HepG2 (cell line): ENCODE data around the gene HYDIN. TPM values are rescaled to one million over a fixed set of nuclear protein-coding genes. Genes with fewer than 3 reads are reported as not detected.

Experiments
- CHD2 ChIP-seq: IDR thresholded peaks from 2 replicates; pipeline ENCODE4 v1.6.1; 2011; ENCODE audit warnings: low read depth, low read length, improper control_type of control experiment
- DNMT3B ChIP-seq: conservative IDR thresholded peaks from 2 replicates; pipeline ENCODE4 v1.6.1; 2016; ENCODE audit warnings: missing biosample characterization, control low read depth
- KMT2B ChIP-seq: IDR thresholded peaks from 2 replicates; pipeline ENCODE4 v1.6.1; 2016; ENCODE audit warnings: missing genetic modification reagents, missing compliant biosample characterization
- MAFF ChIP-seq: IDR thresholded peaks from 2 replicates; pipeline ENCODE4 v1.6.1; 2011; ENCODE audit warnings: low read depth, low read length, improper control_type of control experiment
- PATZ1 ChIP-seq: sonication (generic); formaldehyde crosslinking; IDR thresholded peaks from 2 replicates; pipeline ENCODE4 v1.4.0; 2020; ENCODE audit warnings: missing genetic modification reagents
- PLRG1 ChIP-seq: fragments of 450-650 bp; conservative IDR thresholded peaks from 2 replicates; pipeline ENCODE4 v1.6.1; 2016
- ZNF232 ChIP-seq: sonication (generic); formaldehyde crosslinking; IDR thresholded peaks from 2 replicates; pipeline ENCODE4 v1.4.0; 2020; ENCODE audit warnings: missing genetic modification reagents, borderline replicate concordance
- ZNF577 ChIP-seq: sonication (generic); formaldehyde crosslinking; IDR thresholded peaks from 2 replicates; pipeline ENCODE4 v1.4.0; 2020; ENCODE audit warnings: mild to moderate bottlenecking, low read depth, missing genetic modification reagents, borderline replicate concordance
- ZNF589 ChIP-seq: sonication (generic); formaldehyde crosslinking; conservative IDR thresholded peaks from 2 replicates; pipeline ENCODE4 v1.8.0; 2022; ENCODE audit warnings: mild to moderate bottlenecking, moderate library complexity, missing genetic modification reagents
- ZNF609 ChIP-seq: sonication (generic); formaldehyde crosslinking; IDR thresholded peaks from 2 replicates; pipeline ENCODE4 v1.4.0; 2020; ENCODE audit warnings: mild to moderate bottlenecking, missing genetic modification reagents, borderline replicate concordance
- ZNF660 ChIP-seq: sonication (generic); formaldehyde crosslinking; IDR thresholded peaks from 2 replicates; pipeline ENCODE4 v1.5.1; 2020; ENCODE audit warnings: mild to moderate bottlenecking, low read depth, missing genetic modification reagents, borderline replicate concordance
- ZNF749 ChIP-seq: sonication (generic); formaldehyde crosslinking; IDR thresholded peaks from 2 replicates; pipeline ENCODE4 v1.8.0; 2022; ENCODE audit warnings: mild to moderate bottlenecking, missing genetic modification reagents, moderate library complexity, borderline replicate concordance
- ZNF792 ChIP-seq: IDR thresholded peaks from 2 replicates; pipeline ENCODE4 v1.6.1; 2016
- ZSCAN31 ChIP-seq: sonication (generic); formaldehyde crosslinking; IDR thresholded peaks from 2 replicates; pipeline ENCODE4 v1.5.0; 2020; ENCODE audit warnings: low read depth, mild to moderate bottlenecking, missing genetic modification reagents
- polyA plus RNA-seq, 8 experiments: library from polyadenylated mRNA; depleted of rRNA in 3 of 8; stranded (reverse) in 7 of 8; unstranded in 1 of 8; fragments of >200 nt; fragmentation: Illumina TruSeq in 4 of 8; extraction: Trizol in 4 of 8; gene quantifications; 2 replicates each; pipeline versions ENCODE4 v1.2.1 to v1.2.3, GENCODE V29; 2011 to 2016; ENCODE audit warnings: low read depth in 4 of 8, missing spikeins in 1 of 8, mixed read lengths in 1 of 8; ENCODE audit not compliant: insufficient read depth in 1 of 8
- total RNA-seq, 5 experiments: library from RNA; depleted of rRNA; stranded (reverse); fragments of >200 nt; fragmentation: Illumina TruSeq; extraction: Trizol; gene quantifications; 2 replicates each; pipeline ENCODE4 v1.2.3, GENCODE V29; 2016; ENCODE audit warnings: low read depth in 1 of 5
- TF ChIP-seq, protein P1 (sequence below): sonication (generic); formaldehyde crosslinking; IDR thresholded peaks from 2 replicates; pipeline ENCODE4 v1.9.0; 2021; ENCODE audit warnings: missing genetic modification reagents, borderline replicate concordance
- TF ChIP-seq, protein P2 (sequence below): sonication (generic); formaldehyde crosslinking; IDR thresholded peaks from 2 replicates; pipeline ENCODE4 v1.4.0; 2020; ENCODE audit warnings: missing genetic modification reagents, borderline replicate concordance

The HYDIN gene
- total and polyA plus RNA-seq, 2 of the 13 experiments (the other 11 are each of a cell fraction or from before 2014, with no cell fraction given): not detected

DNA sequence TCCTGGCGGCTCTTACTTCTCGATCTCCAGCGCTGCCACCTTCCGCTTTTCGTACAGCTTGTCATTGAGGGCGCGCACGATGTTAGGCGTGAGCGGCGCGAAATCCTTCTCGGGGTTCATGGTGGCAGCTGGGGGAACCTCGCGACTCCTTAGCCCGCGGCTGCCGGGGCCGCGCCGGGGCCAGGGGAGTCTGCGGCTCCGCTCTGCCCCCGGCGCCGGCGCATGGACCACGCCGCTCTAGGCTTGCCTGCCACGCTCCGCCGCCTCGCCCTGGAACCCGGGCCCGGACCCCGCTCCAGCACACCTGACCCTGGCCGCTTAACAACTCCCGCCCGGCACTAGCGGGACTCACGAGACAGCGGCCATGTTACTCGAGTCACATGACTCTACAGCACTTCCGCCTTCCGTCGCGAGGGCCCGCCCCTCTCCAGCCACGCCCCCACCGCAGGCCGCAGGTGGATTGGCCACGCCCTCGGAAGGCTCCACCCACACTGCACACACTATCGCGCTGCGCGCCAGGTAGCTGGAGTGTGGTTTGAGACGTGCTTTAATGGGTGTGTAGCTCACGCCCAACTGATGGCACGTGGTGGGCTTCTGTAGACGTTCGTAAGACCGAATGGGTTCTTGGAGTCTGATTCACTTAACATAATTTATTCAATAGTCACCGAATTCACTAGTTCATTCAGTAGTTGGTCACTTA is 429.6 kb downstream of the HYDIN start, which contains the start of gene VAC14 (continued):
- TF ChIP-seq DNMT3B (CRISPR knock-in tag) (no peak), ZNF589 (CRISPR knock-in tag) (no peak), KMT2B (CRISPR knock-in tag) (peak; percentile 97), MAFF (no peak), ZNF792 (CRISPR knock-in tag) (peak; percentile 89), PLRG1 (no peak), PATZ1 (CRISPR knock-in tag) (0 out of 2 replicates have a peak, but pooled peaks have one; percentile 18), ZNF660 (CRISPR knock-in tag) (no peak), ZSCAN31 (CRISPR knock-in tag) (peak; percentile 83), ZNF609 (CRISPR knock-in tag) (no peak), ZNF749 (CRISPR knock-in tag) (no peak; the same call in 1 of the 2 replicates), ZNF232 (no peak), CHD2 (peak; percentile 87), ZNF577 (CRISPR knock-in tag) (no peak)
- TF ChIP-seq, protein P1, sequence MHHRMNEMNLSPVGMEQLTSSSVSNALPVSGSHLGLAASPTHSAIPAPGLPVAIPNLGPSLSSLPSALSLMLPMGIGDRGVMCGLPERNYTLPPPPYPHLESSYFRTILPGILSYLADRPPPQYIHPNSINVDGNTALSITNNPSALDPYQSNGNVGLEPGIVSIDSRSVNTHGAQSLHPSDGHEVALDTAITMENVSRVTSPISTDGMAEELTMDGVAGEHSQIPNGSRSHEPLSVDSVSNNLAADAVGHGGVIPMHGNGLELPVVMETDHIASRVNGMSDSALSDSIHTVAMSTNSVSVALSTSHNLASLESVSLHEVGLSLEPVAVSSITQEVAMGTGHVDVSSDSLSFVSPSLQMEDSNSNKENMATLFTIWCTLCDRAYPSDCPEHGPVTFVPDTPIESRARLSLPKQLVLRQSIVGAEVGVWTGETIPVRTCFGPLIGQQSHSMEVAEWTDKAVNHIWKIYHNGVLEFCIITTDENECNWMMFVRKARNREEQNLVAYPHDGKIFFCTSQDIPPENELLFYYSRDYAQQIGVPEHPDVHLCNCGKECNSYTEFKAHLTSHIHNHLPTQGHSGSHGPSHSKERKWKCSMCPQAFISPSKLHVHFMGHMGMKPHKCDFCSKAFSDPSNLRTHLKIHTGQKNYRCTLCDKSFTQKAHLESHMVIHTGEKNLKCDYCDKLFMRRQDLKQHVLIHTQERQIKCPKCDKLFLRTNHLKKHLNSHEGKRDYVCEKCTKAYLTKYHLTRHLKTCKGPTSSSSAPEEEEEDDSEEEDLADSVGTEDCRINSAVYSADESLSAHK: no peak
- TF ChIP-seq, protein P2, sequence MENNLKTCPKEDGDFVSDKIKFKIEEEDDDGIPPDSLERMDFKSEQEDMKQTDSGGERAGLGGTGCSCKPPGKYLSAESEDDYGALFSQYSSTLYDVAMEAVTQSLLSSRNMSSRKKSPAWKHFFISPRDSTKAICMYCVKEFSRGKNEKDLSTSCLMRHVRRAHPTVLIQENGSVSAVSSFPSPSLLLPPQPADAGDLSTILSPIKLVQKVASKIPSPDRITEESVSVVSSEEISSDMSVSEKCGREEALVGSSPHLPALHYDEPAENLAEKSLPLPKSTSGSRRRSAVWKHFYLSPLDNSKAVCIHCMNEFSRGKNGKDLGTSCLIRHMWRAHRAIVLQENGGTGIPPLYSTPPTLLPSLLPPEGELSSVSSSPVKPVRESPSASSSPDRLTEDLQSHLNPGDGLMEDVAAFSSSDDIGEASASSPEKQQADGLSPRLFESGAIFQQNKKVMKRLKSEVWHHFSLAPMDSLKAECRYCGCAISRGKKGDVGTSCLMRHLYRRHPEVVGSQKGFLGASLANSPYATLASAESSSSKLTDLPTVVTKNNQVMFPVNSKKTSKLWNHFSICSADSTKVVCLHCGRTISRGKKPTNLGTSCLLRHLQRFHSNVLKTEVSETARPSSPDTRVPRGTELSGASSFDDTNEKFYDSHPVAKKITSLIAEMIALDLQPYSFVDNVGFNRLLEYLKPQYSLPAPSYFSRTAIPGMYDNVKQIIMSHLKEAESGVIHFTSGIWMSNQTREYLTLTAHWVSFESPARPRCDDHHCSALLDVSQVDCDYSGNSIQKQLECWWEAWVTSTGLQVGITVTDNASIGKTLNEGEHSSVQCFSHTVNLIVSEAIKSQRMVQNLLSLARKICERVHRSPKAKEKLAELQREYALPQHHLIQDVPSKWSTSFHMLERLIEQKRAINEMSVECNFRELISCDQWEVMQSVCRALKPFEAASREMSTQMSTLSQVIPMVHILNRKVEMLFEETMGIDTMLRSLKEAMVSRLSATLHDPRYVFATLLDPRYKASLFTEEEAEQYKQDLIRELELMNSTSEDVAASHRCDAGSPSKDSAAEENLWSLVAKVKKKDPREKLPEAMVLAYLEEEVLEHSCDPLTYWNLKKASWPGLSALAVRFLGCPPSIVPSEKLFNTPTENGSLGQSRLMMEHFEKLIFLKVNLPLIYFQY (CRISPR knock-in tag): no peak
